Measurements from ENCODE around the gene RNF222. TPM values are rescaled to one million over a fixed set of nuclear protein-coding genes. Genes with fewer than 3 reads are reported as not detected.

The RNF222 gene
- total and polyA plus RNA-seq, 10 of the 15 experiments (the other 5 are each of a cell fraction or from before 2014, with no cell fraction given) = not detected

- Histone ChIP-seq H3K27me3 (replicated peaks in 1 of 2; ENCODE audit: control insufficient read depth in 2 of 2, insufficient read depth in 2 of 2, low read length in 1 of 2) (0 out of 4 replicates have a peak, but pooled peaks cover 0 to 2% of the 10 kb centered on the region in 2 experiments), H3K9me3 (replicated peaks; ENCODE audit: control insufficient read depth, insufficient read depth, low read length) (no peaks in the 10 kb centered on the region), H3K4me3 (no peak overlapping the region), H4K20me1 (ENCODE audit: control insufficient read depth, insufficient read depth) (no peaks in the 10 kb centered on the region), H3K79me2 (ENCODE audit: control insufficient read depth, insufficient read depth, low read length) (no peaks in the 10 kb centered on the region), H3K27ac (ENCODE audit: control insufficient read depth, insufficient read depth) (no peak overlapping the region), H3K4me2 (ENCODE audit: control insufficient read depth, insufficient read depth) (no peak overlapping the region), H3K4me1 (ENCODE audit: control insufficient read depth, insufficient read depth, low read length) (no peaks in the 10 kb centered on the region), H2AFZ (ENCODE audit: control insufficient read depth, low read depth, low read length) (no peak overlapping the region), H3K9ac (ENCODE audit: control insufficient read depth, insufficient read depth, low read length) (no peak overlapping the region), H3K36me3 (ENCODE audit: control insufficient read depth in 2 of 2, insufficient read depth in 2 of 2, low read length in 1 of 2) (no peaks in the 10 kb centered on the region)
- RAD21 ChIA-PET (ENCODE audit: unreplicated experiment) = no interaction called here
- intact Hi-C loops (cut with micrococcal nuclease; ENCODE audit: unreplicated experiment) (no loop called here), in situ Hi-C loops (cut with MboI) (no loop called here)
- WGBS (ENCODE audit: insufficient coverage, insufficient replicate concordance, low lambda C conversion rate, missing lambda C conversion rate) = 6% methylated on average over 7 of the region's 7 CpGs
- SMC1A ChIA-PET (ENCODE audit: uncharacterized antibody, unreplicated experiment) = no interaction called here
- CTCF ChIA-PET = no interaction called here
- FAIRE-seq = no peak
- BruUV-seq (replicated peaks) = no TSS peak
- DNase-seq (ENCODE audit: low read depth, low spot score) = no peak
- ATAC-seq = no peak
- POLR2A ChIA-PET = no interaction called here
- no peak for TF ChIP-seq PBX3 (IDR thresholded peaks at IDR 0.05; ENCODE audit: insufficient replicate concordance, low read depth, low read length)
- TF ChIP-seq IRF5 (IDR thresholded peaks at IDR 0.05; ENCODE audit: borderline replicate concordance) = no peak
- TF ChIP-seq RELA (IDR thresholded peaks at IDR 0.05; ENCODE audit: borderline replicate concordance, partially characterized antibody) = no peak
- no peak for TF ChIP-seq EGR1 (IDR thresholded peaks at IDR 0.05; ENCODE audit: borderline replicate concordance in 1 of 2, low read depth in 2 of 2, low read length in 2 of 2)
- no peak for TF ChIP-seq CREM (IDR thresholded peaks at IDR 0.05; ENCODE audit: low read depth)
- TF ChIP-seq BCL3 (IDR thresholded peaks at IDR 0.05; ENCODE audit: borderline replicate concordance, insufficient read depth, low read depth, low read length, poor library complexity, severe bottlenecking) = no peak
- TF ChIP-seq SPI1 (IDR thresholded peaks at IDR 0.05; ENCODE audit: borderline replicate concordance, insufficient read depth, low read depth, low read length) = no peak
- no peak for TF ChIP-seq ZNF687 (IDR thresholded peaks at IDR 0.05)
- no peak for TF ChIP-seq BMI1 (IDR thresholded peaks at IDR 0.05; ENCODE audit: borderline replicate concordance)
- TF ChIP-seq MTA2 (IDR thresholded peaks at IDR 0.05; ENCODE audit: low read depth) = no peak
- no peak for TF ChIP-seq BCLAF1 (IDR thresholded peaks at IDR 0.05)
- no peak for TF ChIP-seq NR2C2 (IDR thresholded peaks at IDR 0.05; ENCODE audit: borderline replicate concordance, control insufficient read depth, insufficient read length, low read depth)
- no peak for TF ChIP-seq BRCA1 (IDR thresholded peaks at IDR 0.05; ENCODE audit: low read depth, low read length)
Measured at GRCh38 chr17:8353736-8354135, 43.9 kb downstream of the RNF222 start.
